HG03280 (cell line): Measurements from ENCODE around the gene DUS1L.

Experiments used
- ATAC-seq: cut with Tn5 transposase; IDR thresholded peaks from one replicate; pipeline ENCODE4 v1.9.1; 2021; ENCODE audit warnings: mild to moderate bottlenecking, moderate library complexity; ENCODE audit not compliant: unreplicated experiment

DUS1L gene

GRCh38 chr17:82065638-82066303 lies at the start of gene DUS1L:
DUS1L (minus strand) TSS chr17:82065804; CDS start chr17:82065059, 745 bp downstream.
- ATAC-seq, result peak; percentile 81

GRCh38 chr17:82114872-82115271 lies 49.3 kb upstream of the DUS1L start:
- no peak for ATAC-seq

GRCh38 chr17:82114447-82114846 lies 48.8 kb upstream of the DUS1L start:
- ATAC-seq, result no peak

- no peak for ATAC-seq
These were observed 48.3 kb upstream of the DUS1L start for GRCh38 chr17:82113941-82114340.

- ATAC-seq, result no peak
These were observed 47.8 kb upstream of the DUS1L start for GRCh38 chr17:82113422-82113821.

GRCh38 chr17:82112914-82113311 lies 47.3 kb upstream of the DUS1L start:
- no peak for ATAC-seq

GRCh38 chr17:82112181-82112913 lies 46.7 kb upstream of the DUS1L start:
- ATAC-seq, result no peak

GRCh38 chr17:82110298-82110697 lies 44.7 kb upstream of the DUS1L start:
- no peak for ATAC-seq

GRCh38 chr17:82108961-82109475 lies 43.4 kb upstream of the DUS1L start:
- no peak for ATAC-seq

GRCh38 chr17:82108496-82108945 lies 42.9 kb upstream of the DUS1L start:
- ATAC-seq, result no peak

- ATAC-seq, result no peak
These were observed 42.4 kb upstream of the DUS1L start for GRCh38 chr17:82108038-82108437.

- ATAC-seq, result no peak
These were observed 41.8 kb upstream of the DUS1L start for GRCh38 chr17:82107341-82107860.

- peak; percentile 8 for ATAC-seq
These were observed 41.2 kb upstream of the DUS1L start for GRCh38 chr17:82106688-82107305.

GRCh38 chr17:82105882-82106687 lies 40.5 kb upstream of the DUS1L start:
- peak; percentile 72 for ATAC-seq

- no peak for ATAC-seq
These were observed 39.8 kb upstream of the DUS1L start for GRCh38 chr17:82105417-82105881.

- no peak for ATAC-seq
These were observed 39.3 kb upstream of the DUS1L start for GRCh38 chr17:82104797-82105416.

GRCh38 chr17:82103553-82104451 lies 38.2 kb upstream of the DUS1L start:
- no peak for ATAC-seq

GRCh38 chr17:82101767-82102679 lies 36.4 kb upstream of the DUS1L start:
- ATAC-seq, result no peak
